Endothelial cell of umbilical vein (primary cell): ENCODE measurements around the gene MLLT1. TPM values are rescaled to one million over a fixed set of nuclear protein-coding genes. Genes with fewer than 3 reads are reported as not detected.

Experiments
- BruUV-seq: library from RNA; stranded (reverse); fragments of 400-500 nt; replicated peaks from 2 replicates; lab custom pipeline; 2021; lab: Mats Ljungman, UMichigan
- CTCF ChIA-PET: fragments of 300-600, 350-600 bp; sonication (Branson Sonifier 250); formaldehyde crosslinking; loops from one replicate; lab custom pipeline; 2021; ENCODE audit warnings: antibody characterized with exemption, inconsistent platforms; lab: Charles Lee
- POLR2A ChIA-PET: fragments of 300-600, 350-600 bp; sonication (Branson Sonifier 250); formaldehyde crosslinking; loops from one replicate; lab custom pipeline; 2021; ENCODE audit warnings: antibody characterized with exemption, inconsistent platforms; lab: Charles Lee
- DNase-seq: peaks from one replicate; pipeline ENCODE4 v3.0.0-alpha.2; 2011; ENCODE audit warnings: low read depth, low spot score
- FAIRE-seq: peaks from 2 replicates; lab custom pipeline; 2011; peaks lifted over from hg19 to GRCh38; lab: Jason Lieb, UNC
- H2AFZ ChIP-seq: 2 replicates; pipeline ENCODE4 v1.6.0; 2012; ENCODE audit warnings: low read depth, low read length, control low read depth, inconsistent platforms
- H3K27ac ChIP-seq: 2 replicates; pipeline ENCODE4 v1.5.1; 2011; ENCODE audit warnings: low read depth, mild to moderate bottlenecking, control low read depth, low read length, moderate library complexity; ENCODE audit not compliant: insufficient read depth
- H3K27me3 ChIP-seq, 2 experiments: 2 replicates each; pipeline versions ENCODE4 v1.6.0 to v1.6.1; 2011; ENCODE audit warnings: low read length in 2 of 2, mixed read lengths in 1 of 2; ENCODE audit not compliant: control insufficient read depth in 2 of 2, insufficient read depth in 2 of 2
- H3K36me3 ChIP-seq, 2 experiments: 2 replicates in 1 of 2; 3 replicates in 1 of 2; pipeline ENCODE4 v1.5.1; 2011; ENCODE audit warnings: low read length in 2 of 2, mild to moderate bottlenecking in 1 of 2, moderate library complexity in 1 of 2; ENCODE audit not compliant: control insufficient read depth in 2 of 2, insufficient read depth in 2 of 2; ENCODE audit errors: extremely low read depth in 1 of 2
- H3K4me1 ChIP-seq: 3 replicates; pipeline ENCODE4 v1.5.1; 2011; ENCODE audit warnings: mild to moderate bottlenecking, low read length; ENCODE audit not compliant: control insufficient read depth, insufficient read depth; ENCODE audit errors: extremely low read depth
- H3K4me2 ChIP-seq: 2 replicates; pipeline ENCODE4 v1.6.1; 2011; ENCODE audit warnings: low read length, control low read depth, mixed read lengths; ENCODE audit not compliant: insufficient read depth
- H3K4me3 ChIP-seq, 3 experiments: fragments of 200-600 bp in 1 of 3; sonication (generic), shearing (Covaris generic) in 1 of 3; replicated peaks in 1 of 3; 2 replicates each; pipeline ENCODE4 v1.5.1; 2011 to 2016; ENCODE audit warnings: control low read depth in 3 of 3, low read length in 3 of 3, mild to moderate bottlenecking in 2 of 3, inconsistent platforms in 1 of 3, low read depth in 1 of 3, moderate library complexity in 1 of 3; ENCODE audit not compliant: insufficient read depth in 1 of 3
- H3K79me2 ChIP-seq: 2 replicates; pipeline ENCODE4 v1.6.0; 2012; ENCODE audit warnings: low read length, inconsistent platforms; ENCODE audit not compliant: control insufficient read depth, insufficient read depth
- H3K9ac ChIP-seq: replicated peaks from 2 replicates; pipeline ENCODE3; 2011; ENCODE audit warnings: low read length, control low read depth; ENCODE audit not compliant: insufficient read depth; ENCODE audit errors: extremely low read depth
- H3K9me1 ChIP-seq: replicated peaks from 3 replicates; pipeline ENCODE4 v1.6.0; 2011; ENCODE audit warnings: mild to moderate bottlenecking, low read length; ENCODE audit not compliant: control insufficient read depth, insufficient read depth; ENCODE audit errors: extremely low read depth
- H3K9me3 ChIP-seq: replicated peaks from 2 replicates; pipeline ENCODE4 v1.5.1; 2012; ENCODE audit warnings: low read length, inconsistent platforms; ENCODE audit not compliant: control insufficient read depth, insufficient read depth
- H4K20me1 ChIP-seq: replicated peaks from 2 replicates; pipeline ENCODE3; 2011; ENCODE audit warnings: mild to moderate bottlenecking, low read length; ENCODE audit not compliant: control insufficient read depth, insufficient read depth; ENCODE audit errors: extremely low read depth
- EZH2 ChIP-seq: IDR thresholded peaks from 2 replicates; pipeline ENCODE4 v1.6.1; 2012; ENCODE audit warnings: borderline replicate concordance, low read depth, mild to moderate bottlenecking, moderate library complexity, low read length, inconsistent platforms; ENCODE audit not compliant: severe bottlenecking
- FOS ChIP-seq: IDR thresholded peaks from 2 replicates; pipeline ENCODE4 v1.6.1; 2011; ENCODE audit warnings: mild to moderate bottlenecking, low read length, moderate library complexity, borderline replicate concordance; ENCODE audit not compliant: insufficient read depth
- JUN ChIP-seq: IDR thresholded peaks from 2 replicates; pipeline ENCODE4 v1.6.1; 2011; ENCODE audit warnings: borderline replicate concordance, low read depth; ENCODE audit not compliant: insufficient read length, insufficient read depth
- MYC ChIP-seq: IDR thresholded peaks from one replicate; pipeline ENCODE4 v1.6.1; 2011; ENCODE audit warnings: mild to moderate bottlenecking, low read depth, low read length
- POLR2AphosphoS5 ChIP-seq: IDR thresholded peaks from 2 replicates; pipeline ENCODE4 v1.6.1; 2012; ENCODE audit warnings: low read depth, mild to moderate bottlenecking, control low read depth, low read length, moderate library complexity; ENCODE audit not compliant: insufficient read depth
- dilution Hi-C: fragments of 300-500 bp; cut with MboI; formaldehyde crosslinking; loops from one replicate; pipeline ENCODE4 v1.15.0; 2019; ENCODE audit warnings: low sequenced_read_pairs; ENCODE audit not compliant: extremely low pct_ligation_motif_present
- intact Hi-C: fragments of 100-400 bp; cut with micrococcal nuclease; formaldehyde crosslinking; loops from one replicate; pipeline ENCODE4 v1.10.0; 2022
- polyA plus RNA-seq, 4 experiments: library from polyadenylated mRNA; depleted of rRNA in 3 of 4; stranded (reverse) in 3 of 4; unstranded in 1 of 4; fragments of >200 nt; gene quantifications; 2 replicates each; pipeline versions ENCODE4 v1.2.1 to v1.2.3, GENCODE V29; 2011 to 2012; ENCODE audit warnings: missing spikeins in 1 of 4
- total RNA-seq: library from RNA; stranded (reverse); gene quantifications from 2 replicates; pipeline ENCODE4 v1.2.3, GENCODE V29; 2021
- TF ChIP-seq, protein P1 (sequence below), 2 donors: IDR thresholded peaks; 1 replicate in 1 of 2; 2 replicates in 1 of 2; pipeline ENCODE4 v1.5.1; 2011; ENCODE audit warnings: low read length in 2 of 2, mild to moderate bottlenecking in 2 of 2, moderate library complexity in 2 of 2, control low read depth in 1 of 2, inconsistent platforms in 1 of 2, low read depth in 1 of 2; ENCODE audit not compliant: insufficient read depth in 1 of 2; ENCODE audit errors: extremely low read depth in 1 of 2
- TF ChIP-seq, protein P2 (sequence below): IDR thresholded peaks from 2 replicates; pipeline ENCODE4 v1.6.1; 2011; ENCODE audit not compliant: insufficient read depth, insufficient read length

Gene MLLT1
- total and polyA plus RNA-seq, 2 donors (not counting 3 experiments of a cell fraction or from before 2014, with no cell fraction given), result 43.9 to 84.8 TPM

DNA sequence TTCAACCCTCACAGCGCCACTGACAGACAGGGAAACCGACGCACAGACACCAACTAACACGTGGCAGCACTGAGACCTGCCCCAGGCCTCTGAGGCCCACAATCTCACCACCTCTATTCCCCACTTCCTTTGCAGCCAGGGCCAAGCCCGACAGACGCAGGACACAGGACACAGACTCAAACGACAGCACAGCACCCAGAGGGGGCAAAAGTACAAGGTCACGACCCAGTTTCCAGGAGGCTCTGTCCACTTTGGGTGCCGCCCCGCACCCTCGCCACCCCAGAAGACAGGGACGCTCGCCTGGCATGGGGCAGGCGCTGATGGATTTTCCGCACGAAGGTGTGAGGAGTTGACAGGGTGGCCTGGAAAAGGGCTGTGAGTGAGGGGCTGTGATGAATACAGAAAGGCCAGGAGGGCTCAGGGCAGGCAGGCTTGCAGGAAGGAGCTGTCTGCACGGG, 48.8 kb downstream of the MLLT1 start:
- DNase-seq, result no peak
- Histone ChIP-seq H3K79me2 (peaks cover 62% of the 10 kb centered on the region), H3K4me2 (no peak overlapping the region), H3K36me3 (peaks cover 0 to 18% of the 10 kb centered on the region in 2 experiments), H3K9me1 (no peaks in the 10 kb centered on the region), H3K9ac (no peak overlapping the region), H3K27ac (no peak overlapping the region), H3K4me3 (no peak overlapping the region), H3K9me3 (no peaks in the 10 kb centered on the region), H2AFZ (no peak overlapping the region), H3K4me1 (peaks cover 17% of the 10 kb centered on the region), H4K20me1 (no peaks in the 10 kb centered on the region), H3K27me3 (no peaks in the 10 kb centered on the region)
- BruUV-seq, result no TSS peak
- ChIA-PET CTCF (interaction anchor here (1.1 to 2.8 kb wide), 2 partner anchors 7 to 12 kb away, joined by 3 to 9 read pairs; no protein-coding TSS in a partner anchor), POLR2A (no interaction called here)
- TF ChIP-seq JUN (no peak), POLR2AphosphoS5 (no peak), MYC (no peak), EZH2 (no peak), FOS (no peak)
- TF ChIP-seq, protein P1, sequence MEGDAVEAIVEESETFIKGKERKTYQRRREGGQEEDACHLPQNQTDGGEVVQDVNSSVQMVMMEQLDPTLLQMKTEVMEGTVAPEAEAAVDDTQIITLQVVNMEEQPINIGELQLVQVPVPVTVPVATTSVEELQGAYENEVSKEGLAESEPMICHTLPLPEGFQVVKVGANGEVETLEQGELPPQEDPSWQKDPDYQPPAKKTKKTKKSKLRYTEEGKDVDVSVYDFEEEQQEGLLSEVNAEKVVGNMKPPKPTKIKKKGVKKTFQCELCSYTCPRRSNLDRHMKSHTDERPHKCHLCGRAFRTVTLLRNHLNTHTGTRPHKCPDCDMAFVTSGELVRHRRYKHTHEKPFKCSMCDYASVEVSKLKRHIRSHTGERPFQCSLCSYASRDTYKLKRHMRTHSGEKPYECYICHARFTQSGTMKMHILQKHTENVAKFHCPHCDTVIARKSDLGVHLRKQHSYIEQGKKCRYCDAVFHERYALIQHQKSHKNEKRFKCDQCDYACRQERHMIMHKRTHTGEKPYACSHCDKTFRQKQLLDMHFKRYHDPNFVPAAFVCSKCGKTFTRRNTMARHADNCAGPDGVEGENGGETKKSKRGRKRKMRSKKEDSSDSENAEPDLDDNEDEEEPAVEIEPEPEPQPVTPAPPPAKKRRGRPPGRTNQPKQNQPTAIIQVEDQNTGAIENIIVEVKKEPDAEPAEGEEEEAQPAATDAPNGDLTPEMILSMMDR (IDR thresholded peaks at IDR 0.05; ENCODE audit: extremely low read depth in 1 of 2, insufficient read depth in 1 of 2, low read depth in 1 of 2, low read length in 2 of 2), result no peak
- TF ChIP-seq, protein P2, sequence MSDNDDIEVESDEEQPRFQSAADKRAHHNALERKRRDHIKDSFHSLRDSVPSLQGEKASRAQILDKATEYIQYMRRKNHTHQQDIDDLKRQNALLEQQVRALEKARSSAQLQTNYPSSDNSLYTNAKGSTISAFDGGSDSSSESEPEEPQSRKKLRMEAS, result no peak
- dilution Hi-C loops (no loop called here), intact Hi-C loops (no loop called here)
- no peak for FAIRE-seq
